Measurements from ENCODE around the gene ZBTB43. TPM values are rescaled to one million over a fixed set of nuclear protein-coding genes. Genes with fewer than 3 reads are reported as not detected.

ZBTB43 gene
- total and polyA plus RNA-seq, 4 donors = 2.6 to 7.1 (median 5.0) TPM

- H3K4me1 ChIP-seq (ENCODE audit: control insufficient read depth in 4 of 4, insufficient read depth in 4 of 4, low read length in 3 of 4) = peaks cover 2 to 7% (median 6%) of the 10 kb centered on the region in 4 donors
- H3K4me3 ChIP-seq (ENCODE audit: low read depth in 1 of 3, low read length in 3 of 3) = no peak overlapping the region
- DNase-seq (ENCODE audit: low spot score) = no peak
- H3K9ac ChIP-seq (ENCODE audit: low read depth in 1 of 2, low read length in 2 of 2) = no peak overlapping the region
- H3K27ac ChIP-seq (ENCODE audit: low read depth in 1 of 2, low read length in 2 of 2) = no peak overlapping the region
- no peaks in the 10 kb centered on the region for H3K27me3 ChIP-seq (ENCODE audit: control insufficient read depth in 4 of 4, insufficient read depth in 4 of 4, low read length in 3 of 4)
- WGBS = 89% methylated on average over 7 of the region's 7 CpGs
- peaks cover 0 to 8% (median 3%) of the 10 kb centered on the region in 4 donors for H3K36me3 ChIP-seq (ENCODE audit: control insufficient read depth in 4 of 4, insufficient read depth in 3 of 4, low read depth in 1 of 4, low read length in 3 of 4)
- H3K9me3 ChIP-seq (ENCODE audit: control insufficient read depth in 4 of 4, low read length in 3 of 4) = no peaks in the 10 kb centered on the region
- TF ChIP-seq MAX (IDR thresholded peaks at IDR 0.05) = no peak
- TF ChIP-seq EGR1 (IDR thresholded peaks at IDR 0.05; ENCODE audit: low read depth in 2 of 2) = no peak
- no peak for TF ChIP-seq ZBTB33 (IDR thresholded peaks at IDR 0.05)
- no peak for TF ChIP-seq YY1 (IDR thresholded peaks at IDR 0.05)
- TF ChIP-seq REST (IDR thresholded peaks at IDR 0.05) = no peak
- TF ChIP-seq GABPA (IDR thresholded peaks at IDR 0.05 in 1 of 2, conservative IDR thresholded peaks at IDR 0.05 in 1 of 2) = no peak
- TF ChIP-seq FOXA2 (IDR thresholded peaks at IDR 0.05) = no peak
Observed at GRCh38 chr9:126869368-126869767, 64.5 kb downstream of the ZBTB43 start.

- Histone ChIP-seq H3K4me3 (ENCODE audit: low read depth in 1 of 3, low read length in 3 of 3) (no peak overlapping the region), H3K4me1 (ENCODE audit: control insufficient read depth in 4 of 4, insufficient read depth in 4 of 4, low read length in 3 of 4) (peaks cover 2 to 7% (median 6%) of the 10 kb centered on the region in 4 donors), H3K27me3 (ENCODE audit: control insufficient read depth in 4 of 4, insufficient read depth in 4 of 4, low read length in 3 of 4) (no peaks in the 10 kb centered on the region), H3K9ac (ENCODE audit: low read depth in 1 of 2, low read length in 2 of 2) (no peak overlapping the region), H3K9me3 (ENCODE audit: control insufficient read depth in 4 of 4, low read length in 3 of 4) (no peaks in the 10 kb centered on the region), H3K36me3 (ENCODE audit: control insufficient read depth in 4 of 4, insufficient read depth in 3 of 4, low read depth in 1 of 4, low read length in 3 of 4) (peaks cover 0 to 4% (median 1%) of the 10 kb centered on the region in 4 donors), H3K27ac (ENCODE audit: low read depth in 1 of 2, low read length in 2 of 2) (no peak overlapping the region)
- no peak for DNase-seq (ENCODE audit: low spot score)
- no peak for TF ChIP-seq MAX (IDR thresholded peaks at IDR 0.05)
- no peak for TF ChIP-seq YY1 (IDR thresholded peaks at IDR 0.05)
- TF ChIP-seq CTCF (IDR thresholded peaks at IDR 0.05; ENCODE audit: low read depth, low read length, missing input control) = no peak
- WGBS = 87% methylated on average over 4 of the region's 4 CpGs
Observed at GRCh38 chr9:126872516-126872915, 67.7 kb downstream of the ZBTB43 start.
